Activated T-helper 17 cell treated with anti-CD3 and anti-CD28 coated beads, Interleukin-2, amount 50 U/mL, for 72 hours (primary cell): ENCODE data around the gene MAP3K10. TPM values are rescaled to one million over a fixed set of nuclear protein-coding genes. Genes with fewer than 3 reads are reported as not detected.
A peak's percentile ranks its signal among the peaks of the same experiment; 100 is the strongest.
"Not testable (repeated sequence)": the region's sequence is repeated elsewhere in the genome, so short reads cannot be mapped to it uniquely, and the experiment has no call there.

Experiments used
- ATAC-seq: fragments of 150-1000 bp; cut with Tn5 transposase; replicated peaks from 2 replicates; pipeline ENCODE4 v1.10.0; 2021; ENCODE audit warnings: mild to moderate bottlenecking, moderate library complexity
- H3K27ac Mint-ChIP-seq: one replicate; pipeline ENCODE4 v1.8.0; 2022; ENCODE audit warnings: mixed read lengths
- H3K27me3 Mint-ChIP-seq: one replicate; pipeline ENCODE4 v1.8.0; 2022; ENCODE audit warnings: mixed read lengths
- H3K36me3 Mint-ChIP-seq: one replicate; pipeline ENCODE4 v1.8.0; 2022; ENCODE audit warnings: low read depth, mild to moderate bottlenecking, mixed read lengths
- H3K4me1 Mint-ChIP-seq: one replicate; pipeline ENCODE4 v1.8.0; 2022; ENCODE audit warnings: mixed read lengths
- H3K4me3 Mint-ChIP-seq: one replicate; pipeline ENCODE4 v1.8.0; 2022; ENCODE audit warnings: mild to moderate bottlenecking, mixed read lengths
- H3K9me3 Mint-ChIP-seq: one replicate; pipeline ENCODE4 v1.8.0; 2022; ENCODE audit warnings: mixed read lengths
- total RNA-seq, 2 donors: library from RNA; stranded (reverse); gene quantifications; one replicate each; pipeline ENCODE4 v1.2.3, GENCODE V29; 2022

MAP3K10 gene
- 10 to 100 TPM; 11.1 to 12.9 TPM for total RNA-seq

DNA sequence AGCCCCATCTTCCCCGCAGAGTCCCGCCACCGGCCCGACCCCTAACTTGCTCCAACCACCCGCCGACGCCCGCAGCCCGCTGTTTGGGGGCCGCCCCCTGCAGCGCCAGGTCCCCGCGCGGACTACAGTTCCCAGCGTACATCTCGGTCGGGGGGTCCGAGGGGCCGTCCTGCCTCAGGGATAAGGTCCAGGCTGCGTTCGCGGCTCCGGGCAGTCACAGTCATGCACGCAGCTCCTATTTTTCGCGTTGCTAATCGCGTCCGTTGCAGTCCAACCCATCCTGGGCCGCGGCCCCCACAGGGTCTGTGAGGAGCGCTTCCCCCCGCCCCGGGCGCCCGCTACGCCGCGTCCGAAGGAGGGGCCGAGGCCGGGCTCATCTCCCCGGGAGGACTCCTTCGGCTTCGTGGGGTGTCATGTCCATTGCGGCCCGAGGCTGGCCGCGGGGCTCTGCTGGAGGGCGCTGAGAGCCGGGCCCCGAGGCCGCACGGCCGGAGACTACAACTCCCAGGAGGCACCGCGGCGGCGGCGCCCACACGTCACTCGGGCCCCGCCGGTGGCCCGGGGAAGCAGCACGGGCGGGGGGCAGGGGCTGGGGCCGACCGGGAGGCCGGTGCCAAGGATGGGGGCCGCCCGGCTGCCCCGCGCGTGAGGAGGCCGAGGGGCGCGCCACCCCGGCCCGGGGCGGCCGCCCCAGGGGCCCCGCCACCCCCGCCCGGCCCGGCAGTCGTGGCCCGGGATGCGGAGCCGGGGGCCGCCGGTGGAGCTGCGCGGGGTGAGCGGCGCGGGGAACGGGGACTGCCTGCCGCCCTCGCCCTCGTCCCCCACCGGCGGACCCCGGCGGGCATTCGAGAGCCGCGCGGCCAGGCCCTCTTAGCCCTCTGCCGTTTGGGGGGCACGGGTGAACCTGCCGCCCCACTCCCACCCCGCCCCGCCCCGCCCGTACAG is at the start of gene MAP3K10:
Gene MAP3K10, plus strand, starts transcription at position 536 of the 945 bp plus-strand sequence. CDS start 606 bp downstream, outside the sequence.
- Mint-ChIP-seq H3K27ac (peak within 1 kb of the TSS; percentile 93), H3K4me3 (peak within 1 kb of the TSS; percentile 87), H3K36me3 (no peaks in the 10 kb centered on the region), H3K4me1 (peaks cover 15% of the 10 kb centered on the region), H3K9me3 (no peaks in the 10 kb centered on the region), H3K27me3 (no peaks in the 10 kb centered on the region)
- ATAC-seq: peak; percentile 84

- ATAC-seq: no peak
- Mint-ChIP-seq H3K9me3 (no peaks in the 10 kb centered on the region), H3K27me3 (peaks cover 2% of the 10 kb centered on the region), H3K4me3 (no peak overlapping the region), H3K36me3 (no peaks in the 10 kb centered on the region), H3K27ac (no peak overlapping the region), H3K4me1 (peaks cover 6% of the 10 kb centered on the region)
Measured at GRCh38 chr19:40141551-40141950, 49.7 kb upstream of the MAP3K10 start.

DNA sequence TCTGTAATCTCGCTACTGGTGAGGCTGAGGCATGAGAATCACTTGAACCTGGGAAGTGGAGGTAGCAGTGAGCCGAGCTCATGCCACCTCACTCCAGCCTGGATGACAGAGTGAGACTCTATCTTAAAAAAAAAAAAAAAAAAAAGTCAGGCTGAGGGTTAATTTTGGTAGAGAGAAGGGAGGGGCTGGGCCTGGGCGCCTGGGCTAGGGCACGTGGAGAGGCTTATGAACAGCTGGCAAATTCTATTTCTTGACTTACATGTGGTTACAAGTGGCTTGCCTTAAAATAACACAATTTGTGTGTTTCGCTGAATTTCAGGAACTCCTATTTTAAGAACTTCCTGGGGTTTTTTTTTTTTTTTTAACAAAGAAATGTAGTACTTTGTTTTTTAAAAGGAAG is 47.6 kb upstream of the MAP3K10 start:
- H3K4me1 Mint-ChIP-seq: peaks cover 11% of the 10 kb centered on the region
- ATAC-seq: peak; percentile 56
- no peak overlapping the region for H3K27ac Mint-ChIP-seq
- no peaks in the 10 kb centered on the region for H3K27me3 Mint-ChIP-seq
- no peaks in the 10 kb centered on the region for H3K36me3 Mint-ChIP-seq
- H3K4me3 Mint-ChIP-seq: peak overlapping the region; percentile 57
- H3K9me3 Mint-ChIP-seq: no peaks in the 10 kb centered on the region

DNA sequence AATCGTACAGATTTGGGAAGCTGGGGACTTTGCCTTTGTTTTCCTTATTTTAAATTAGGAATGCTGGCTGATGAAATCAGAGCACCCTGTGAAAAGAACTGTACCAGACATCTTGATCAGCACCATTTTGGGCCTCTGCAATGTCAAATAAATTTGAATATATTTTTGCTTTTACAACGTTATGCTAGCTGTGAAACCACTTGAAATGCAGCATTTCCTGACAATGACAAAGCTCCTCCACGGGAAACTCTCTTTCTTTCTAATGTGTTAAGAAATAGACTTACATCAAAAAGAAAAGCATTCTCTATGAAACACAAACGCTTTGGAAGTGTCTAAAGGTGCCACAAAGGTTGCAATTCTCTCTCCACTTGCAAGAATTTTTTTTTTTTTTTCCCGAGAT is 47.1 kb upstream of the MAP3K10 start:
- H3K36me3 Mint-ChIP-seq: no peaks in the 10 kb centered on the region
- ATAC-seq: peak; percentile 71
- H3K4me1 Mint-ChIP-seq: peaks cover 11% of the 10 kb centered on the region
- H3K4me3 Mint-ChIP-seq: peak overlapping the region; percentile 57
- H3K27me3 Mint-ChIP-seq: no peaks in the 10 kb centered on the region
- H3K27ac Mint-ChIP-seq: peak overlapping the region; percentile 38
- H3K9me3 Mint-ChIP-seq: no peaks in the 10 kb centered on the region

GRCh38 chr19:40144947-40145748 is 46.1 kb upstream of the MAP3K10 start:
- Mint-ChIP-seq H3K36me3 (no peaks in the 10 kb centered on the region), H3K9me3 (no peaks in the 10 kb centered on the region), H3K27me3 (no peaks in the 10 kb centered on the region), H3K27ac (peak overlapping the region; percentile 79), H3K4me3 (peak overlapping the region; percentile 57), H3K4me1 (peaks cover 11% of the 10 kb centered on the region)
- peak; percentile 40 for ATAC-seq

DNA sequence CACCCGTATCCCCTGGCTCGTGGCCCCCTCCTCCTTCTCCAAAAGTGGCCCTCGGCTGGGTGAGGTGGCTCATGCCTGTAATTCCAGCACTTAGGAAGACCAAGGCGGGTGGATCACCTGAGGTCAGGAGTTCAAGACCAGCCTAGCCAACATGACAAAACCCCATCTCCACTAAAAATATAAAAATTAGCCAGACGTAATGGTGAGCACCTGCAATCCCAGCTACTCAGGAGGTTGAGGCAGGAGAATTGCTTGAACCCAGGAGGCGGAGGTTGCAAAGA is 45.5 kb upstream of the MAP3K10 start:
- not testable (repeated sequence) for H3K36me3 Mint-ChIP-seq, H3K4me3 Mint-ChIP-seq, ATAC-seq, H3K27me3 Mint-ChIP-seq, H3K27ac Mint-ChIP-seq, H3K9me3 Mint-ChIP-seq
- H3K4me1 Mint-ChIP-seq: peaks cover 11% of the 10 kb centered on the region

DNA sequence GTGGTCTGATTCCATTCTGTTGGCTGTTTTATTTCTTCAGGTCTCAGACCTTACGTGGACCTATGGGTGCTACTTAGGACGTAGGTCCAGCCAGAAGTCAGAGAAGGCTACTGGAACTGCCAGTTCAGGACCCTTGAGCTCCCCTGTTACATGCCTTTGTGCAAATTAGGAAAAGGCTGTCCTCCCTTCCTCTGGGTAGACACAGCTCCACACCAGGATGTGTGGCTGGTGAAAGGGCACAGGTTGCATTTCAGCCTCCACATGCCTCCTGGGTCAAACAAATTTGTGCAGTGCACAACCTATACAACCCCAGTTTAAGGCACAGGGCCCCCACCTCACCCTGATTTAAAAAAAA is 43.9 kb upstream of the MAP3K10 start:
- peaks cover 11% of the 10 kb centered on the region for H3K4me1 Mint-ChIP-seq
- H3K27ac Mint-ChIP-seq: no peak overlapping the region
- peak; percentile 3 for ATAC-seq
- H3K4me3 Mint-ChIP-seq: no peak overlapping the region
- no peaks in the 10 kb centered on the region for H3K27me3 Mint-ChIP-seq
- H3K36me3 Mint-ChIP-seq: no peaks in the 10 kb centered on the region
- H3K9me3 Mint-ChIP-seq: no peaks in the 10 kb centered on the region

DNA sequence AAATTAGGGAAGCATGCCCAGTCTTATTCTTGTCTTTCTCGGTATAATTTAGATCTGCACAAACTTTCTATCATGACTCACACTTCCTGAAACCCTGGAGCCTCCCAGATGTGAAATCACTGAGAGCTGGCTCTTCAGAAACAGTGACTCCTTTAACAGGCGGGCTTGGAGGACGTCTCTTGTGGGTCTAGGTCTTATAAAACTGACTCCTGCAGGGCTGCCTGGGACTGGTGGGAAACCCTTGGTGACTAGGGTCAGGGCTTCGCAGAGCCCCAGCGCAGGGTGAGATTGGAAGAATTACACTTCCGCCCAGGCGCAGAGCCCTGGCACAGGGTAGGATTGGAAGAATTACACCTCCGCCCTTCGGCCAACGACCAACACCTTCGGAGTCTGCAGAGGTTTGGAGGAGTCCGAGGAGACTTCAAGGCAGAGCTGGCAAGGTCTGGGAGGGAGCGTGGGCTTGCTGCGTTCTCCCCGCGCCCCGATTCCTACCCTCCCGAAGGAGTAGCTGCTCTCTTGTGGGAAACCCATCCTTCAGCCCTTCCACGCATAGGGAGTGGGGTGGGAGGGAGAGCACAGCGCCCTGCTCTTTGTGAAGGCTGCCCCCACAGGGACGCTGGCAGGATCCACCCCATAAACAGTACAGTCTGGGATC is 43.4 kb upstream of the MAP3K10 start:
- H3K27ac Mint-ChIP-seq: no peak overlapping the region
- no peaks in the 10 kb centered on the region for H3K36me3 Mint-ChIP-seq
- no peaks in the 10 kb centered on the region for H3K27me3 Mint-ChIP-seq
- no peak overlapping the region for H3K4me3 Mint-ChIP-seq
- peaks cover 11% of the 10 kb centered on the region for H3K4me1 Mint-ChIP-seq
- no peaks in the 10 kb centered on the region for H3K9me3 Mint-ChIP-seq
- ATAC-seq: peak; percentile 62

GRCh38 chr19:40149501-40149900 is 41.7 kb upstream of the MAP3K10 start:
- ATAC-seq: peak; percentile 50
- no peaks in the 10 kb centered on the region for H3K9me3 Mint-ChIP-seq
- no peak overlapping the region for H3K4me3 Mint-ChIP-seq
- peaks cover 11% of the 10 kb centered on the region for H3K4me1 Mint-ChIP-seq
- no peaks in the 10 kb centered on the region for H3K36me3 Mint-ChIP-seq
- no peaks in the 10 kb centered on the region for H3K27me3 Mint-ChIP-seq
- no peak overlapping the region for H3K27ac Mint-ChIP-seq

- Mint-ChIP-seq H3K4me3 (no peak overlapping the region), H3K36me3 (no peaks in the 10 kb centered on the region), H3K4me1 (peaks cover 8% of the 10 kb centered on the region), H3K27ac (no peak overlapping the region), H3K9me3 (no peaks in the 10 kb centered on the region), H3K27me3 (no peaks in the 10 kb centered on the region)
- no peak for ATAC-seq
Measured at GRCh38 chr19:40150170-40150569, 41.1 kb upstream of the MAP3K10 start.

GRCh38 chr19:40154121-40154680 is 37.0 kb upstream of the MAP3K10 start:
- H3K36me3 Mint-ChIP-seq: no peaks in the 10 kb centered on the region

GRCh38 chr19:40155749-40156265 is 35.4 kb upstream of the MAP3K10 start:
- Mint-ChIP-seq H3K36me3 (no peaks in the 10 kb centered on the region), H3K4me1 (peaks cover 4% of the 10 kb centered on the region), H3K9me3 (no peaks in the 10 kb centered on the region), H3K4me3 (no peak overlapping the region), H3K27me3 (no peaks in the 10 kb centered on the region), H3K27ac (no peak overlapping the region)
- no peak for ATAC-seq

More at GRCh38 chr19:40154121-40154680, 37.0 kb upstream of the MAP3K10 start:
- ATAC-seq: no peak
- Mint-ChIP-seq H3K27ac (no peak overlapping the region), H3K4me3 (no peak overlapping the region), H3K4me1 (peaks cover 4% of the 10 kb centered on the region), H3K9me3 (no peaks in the 10 kb centered on the region), H3K27me3 (no peaks in the 10 kb centered on the region)

- H3K9me3 Mint-ChIP-seq: no peaks in the 10 kb centered on the region
- no peaks in the 10 kb centered on the region for H3K36me3 Mint-ChIP-seq
- H3K4me1 Mint-ChIP-seq: peaks cover 4% of the 10 kb centered on the region
- no peak overlapping the region for H3K27ac Mint-ChIP-seq
- H3K27me3 Mint-ChIP-seq: no peaks in the 10 kb centered on the region
- no peak overlapping the region for H3K4me3 Mint-ChIP-seq
- no peak for ATAC-seq
Measured at GRCh38 chr19:40157059-40157458, 34.2 kb upstream of the MAP3K10 start.

DNA sequence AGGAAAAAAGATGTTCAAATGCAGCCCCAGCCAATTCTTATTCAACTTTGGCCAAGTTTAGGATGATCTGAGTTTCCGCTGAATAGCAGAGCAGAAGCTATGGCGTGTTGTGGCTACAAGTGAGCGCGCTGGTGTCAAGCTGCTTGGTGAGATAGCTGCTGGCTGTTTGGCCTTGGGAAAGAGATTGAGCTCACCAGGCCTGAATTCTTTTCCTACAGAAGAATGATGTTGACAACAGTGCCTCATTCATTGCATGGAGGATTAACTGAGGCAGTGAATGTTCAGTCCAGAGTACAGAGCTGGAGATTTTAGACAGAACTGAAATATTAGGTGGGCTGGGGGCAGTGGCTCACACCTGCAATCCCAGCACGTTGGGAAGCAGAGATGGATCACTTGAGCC is 31.5 kb upstream of the MAP3K10 start:
- Mint-ChIP-seq H3K36me3 (no peaks in the 10 kb centered on the region), H3K4me3 (no peak overlapping the region), H3K27ac (no peak overlapping the region), H3K4me1 (peaks cover 4% of the 10 kb centered on the region), H3K9me3 (no peaks in the 10 kb centered on the region), H3K27me3 (no peaks in the 10 kb centered on the region)
- ATAC-seq: no peak
